CD4-positive, alpha-beta T cell treated with Interleukin-4 for 4 hours (primary cell): ENCODE data around the gene PRKAR1A.
"Not testable (repeated sequence)": the region's sequence is repeated elsewhere in the genome, so short reads cannot be mapped to it uniquely, and the experiment has no call there.

Experiments used
- DNase-seq: peaks from one replicate; pipeline ENCODE4 v3.0.0-alpha.2; 2020

Gene PRKAR1A

DNA sequence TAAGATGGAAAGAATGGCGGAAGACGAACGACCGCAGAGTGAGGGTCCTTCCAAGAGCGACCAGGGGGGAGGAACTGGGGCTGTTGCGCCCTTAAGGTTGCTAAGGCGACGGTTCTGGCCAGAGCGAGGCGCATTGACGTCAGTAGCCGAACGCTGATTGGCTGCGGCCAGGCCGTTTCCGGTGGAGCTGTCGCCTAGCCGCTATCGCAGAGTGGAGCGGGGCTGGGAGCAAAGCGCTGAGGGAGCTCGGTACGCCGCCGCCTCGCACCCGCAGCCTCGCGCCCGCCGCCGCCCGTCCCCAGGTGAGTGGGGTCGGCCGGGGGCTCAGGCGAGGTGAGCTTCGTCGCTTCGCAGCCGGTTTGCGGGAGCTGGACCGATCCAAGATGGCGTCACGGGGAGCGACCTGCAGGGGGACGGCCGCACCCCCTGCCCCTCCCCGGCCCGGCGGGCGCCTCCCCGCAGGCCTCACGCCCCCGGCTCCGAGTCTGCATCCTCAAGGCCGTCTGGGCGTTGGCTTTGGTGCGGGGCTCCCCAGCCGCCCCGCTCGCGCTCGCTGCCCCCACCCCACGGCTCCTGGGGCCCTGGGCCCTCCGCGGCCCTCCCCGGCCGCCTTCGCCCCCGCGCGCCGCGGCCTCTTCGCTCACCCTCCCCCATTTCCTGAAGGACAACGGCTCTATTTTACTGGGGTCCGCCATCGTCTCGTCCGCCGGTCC lies at the start of gene PRKAR1A:
Gene PRKAR1A (plus strand): TSS at position 184 of the 713 bp plus-strand sequence. CDS start 2,970 bp downstream, outside the sequence.
- DNase-seq: peak; percentile 90

DNA sequence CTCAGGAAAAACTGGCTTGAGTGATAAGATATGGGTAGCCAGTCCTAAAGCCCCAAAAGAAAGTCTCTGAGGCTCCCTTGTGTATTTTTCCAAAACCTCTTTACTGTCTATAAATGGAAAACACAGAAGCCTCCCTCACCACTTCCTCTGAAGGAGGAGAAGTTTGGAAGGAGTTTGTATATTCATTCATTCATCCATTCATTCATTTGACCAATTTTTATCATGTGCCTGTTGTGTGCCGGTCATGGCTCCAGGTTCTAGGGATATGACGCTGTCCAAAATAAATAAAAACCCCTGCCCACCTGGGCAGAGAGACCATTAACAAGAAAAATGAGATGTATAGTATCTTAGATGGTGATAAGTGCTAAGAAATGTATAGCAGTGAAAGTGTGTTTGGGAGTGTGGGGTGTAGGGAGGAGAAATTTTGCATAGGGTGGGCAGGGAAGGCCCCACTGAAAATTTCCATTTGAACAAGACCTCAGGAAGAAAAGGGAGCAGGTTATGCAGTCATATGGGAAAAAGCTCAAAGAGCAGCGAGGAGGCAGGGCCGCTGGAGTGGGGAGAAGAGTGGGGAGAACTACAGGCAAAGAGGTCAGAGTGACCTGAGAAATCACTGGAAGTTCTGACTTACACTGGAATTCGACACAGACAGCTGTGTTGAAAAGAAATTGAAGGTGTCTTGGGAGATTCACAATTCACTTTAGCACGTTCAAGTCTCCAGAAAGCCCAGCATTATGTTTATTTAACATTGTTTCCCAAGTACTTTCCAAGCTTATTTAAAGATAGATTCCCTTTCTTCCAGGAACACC lies 48.8 kb upstream of the PRKAR1A start:
- DNase-seq: no peak

DNA sequence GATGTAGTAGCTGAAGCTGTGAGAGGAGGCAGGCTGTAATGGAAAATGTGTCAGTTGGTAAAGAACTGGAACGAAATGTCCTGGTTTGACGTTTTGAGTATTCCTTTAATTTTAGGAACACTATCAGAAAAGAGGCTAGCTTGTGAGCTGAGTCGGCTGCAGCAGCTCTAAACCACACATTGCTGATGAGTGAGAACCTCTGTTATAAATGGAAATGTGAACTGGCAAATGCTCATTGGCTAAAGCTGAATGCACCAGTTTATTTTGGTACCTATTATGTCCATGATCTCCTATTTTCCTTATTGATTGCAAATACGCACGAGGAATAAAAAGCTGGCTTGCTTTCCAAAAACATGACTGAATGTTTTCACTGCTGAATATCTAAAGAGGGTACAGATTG lies 43.9 kb upstream of the PRKAR1A start:
- DNase-seq: no peak

DNA sequence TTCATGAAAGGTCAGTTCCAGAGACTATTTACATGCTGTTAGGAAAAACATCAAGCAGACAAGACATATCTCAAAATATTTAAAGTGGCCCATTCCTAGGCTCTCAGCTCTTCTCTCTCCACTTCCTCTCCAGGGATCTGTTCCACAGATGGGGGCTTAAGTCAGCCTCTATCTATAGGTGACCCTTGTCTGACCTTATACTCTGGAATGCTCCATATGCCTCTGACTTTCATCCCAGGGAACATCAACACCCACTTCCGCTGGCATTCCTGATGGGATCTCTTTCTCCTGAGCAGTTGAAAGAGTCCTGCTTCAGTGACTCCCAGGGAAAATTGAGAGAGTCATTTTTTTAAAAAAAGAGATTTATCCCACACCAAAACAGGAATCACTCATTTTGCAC lies 43.4 kb upstream of the PRKAR1A start:
- DNase-seq: no peak

DNA sequence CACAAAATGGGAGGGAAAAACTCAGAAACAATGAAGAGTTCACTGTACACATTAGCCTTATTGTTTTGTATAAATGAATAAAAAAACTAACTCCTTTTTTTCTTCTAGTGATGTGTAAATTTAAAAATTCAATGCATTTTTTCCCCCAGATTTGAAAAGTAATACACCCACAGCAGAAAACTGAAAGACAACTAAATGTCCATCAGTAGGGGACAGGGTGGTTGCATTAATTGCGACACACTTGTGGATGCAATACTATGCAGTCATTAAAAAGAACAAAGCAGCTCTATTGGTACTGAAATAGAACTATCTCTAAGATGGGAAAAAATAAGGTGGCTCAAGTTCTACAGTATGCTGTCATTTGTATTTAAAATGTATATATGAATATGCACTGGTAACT lies 41.3 kb upstream of the PRKAR1A start:
- DNase-seq: no peak

DNA sequence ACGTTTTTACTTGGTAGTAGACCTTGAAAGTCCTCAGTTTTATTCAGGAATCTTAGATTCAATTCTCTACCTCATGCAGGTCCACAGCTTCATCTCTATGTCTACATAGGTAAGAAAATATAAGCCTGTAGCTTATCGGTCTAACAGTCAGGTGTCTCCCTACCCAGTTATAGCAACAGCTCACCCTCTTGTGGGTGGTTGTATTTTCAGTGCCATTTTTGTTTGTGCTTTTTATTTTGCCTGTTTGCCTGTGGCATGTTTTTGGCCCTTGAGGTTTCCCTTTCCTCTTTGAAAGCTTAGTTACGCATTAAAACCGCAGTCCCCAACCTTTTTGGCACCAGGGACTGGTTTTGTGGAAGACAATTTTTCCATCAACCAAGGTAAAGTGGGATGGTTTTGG lies 31.3 kb upstream of the PRKAR1A start:
- no peak for DNase-seq

DNA sequence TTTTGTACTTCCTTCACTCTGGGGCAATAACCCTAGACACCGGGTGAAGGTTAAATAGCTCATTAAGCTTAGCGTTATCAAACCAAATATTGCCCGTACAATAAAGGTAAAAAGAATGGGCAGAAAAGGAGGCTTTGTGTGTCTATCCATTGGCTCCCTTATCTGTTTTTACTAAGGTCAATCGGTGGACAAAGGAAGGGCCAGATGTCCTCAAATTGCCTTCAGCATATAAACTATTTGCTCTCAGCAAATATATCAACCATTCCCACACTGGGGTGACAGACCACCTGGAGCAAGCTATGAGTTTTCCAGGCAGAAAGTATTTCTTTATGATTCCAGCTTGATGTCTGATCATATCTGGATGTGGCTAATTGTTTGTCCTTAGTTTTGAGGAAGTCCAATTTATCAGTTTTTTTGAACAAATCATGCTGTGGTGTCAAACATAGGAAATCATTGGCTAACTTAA lies 29.6 kb upstream of the PRKAR1A start:
- DNase-seq: no peak

DNA sequence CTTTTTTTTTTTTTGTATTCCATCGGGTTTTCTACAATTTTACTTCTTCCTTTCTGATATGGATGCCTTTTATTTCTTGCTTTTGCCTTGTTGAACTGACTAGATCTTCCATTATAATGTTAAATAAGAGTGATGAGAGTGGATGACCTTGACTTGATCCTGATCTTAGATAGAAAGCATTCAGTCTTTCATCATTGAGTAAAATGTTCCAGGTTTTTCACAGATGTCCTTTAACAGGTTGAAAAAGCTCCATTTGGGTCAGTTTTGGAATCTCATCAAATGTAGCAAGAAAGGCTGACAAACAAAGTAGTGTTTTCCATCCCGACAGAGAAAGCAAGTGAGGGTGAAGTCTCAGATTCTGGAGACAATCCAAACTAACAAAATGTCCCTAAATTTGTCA lies 27.8 kb upstream of the PRKAR1A start:
- DNase-seq: no peak

DNA sequence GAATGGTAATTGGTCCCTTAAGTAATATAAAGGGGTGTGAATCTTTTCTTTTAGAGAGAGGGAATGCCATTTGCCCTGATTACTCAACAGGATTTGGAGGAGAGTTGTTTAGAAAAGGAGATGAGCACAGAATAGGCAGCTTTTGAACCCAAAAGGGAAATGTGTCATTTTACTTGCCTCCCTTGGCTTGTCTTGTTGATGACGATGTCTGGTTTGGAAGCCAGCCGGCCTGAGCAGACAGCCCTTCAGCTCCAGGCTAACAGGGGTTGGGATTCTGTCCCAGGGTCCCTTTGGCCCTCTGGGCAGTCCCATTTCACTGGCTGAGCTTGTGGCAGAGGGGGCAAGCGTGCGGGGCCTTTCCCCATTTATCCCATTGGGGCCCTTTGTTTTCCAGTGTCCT lies 22.3 kb upstream of the PRKAR1A start:
- no peak for DNase-seq

DNA sequence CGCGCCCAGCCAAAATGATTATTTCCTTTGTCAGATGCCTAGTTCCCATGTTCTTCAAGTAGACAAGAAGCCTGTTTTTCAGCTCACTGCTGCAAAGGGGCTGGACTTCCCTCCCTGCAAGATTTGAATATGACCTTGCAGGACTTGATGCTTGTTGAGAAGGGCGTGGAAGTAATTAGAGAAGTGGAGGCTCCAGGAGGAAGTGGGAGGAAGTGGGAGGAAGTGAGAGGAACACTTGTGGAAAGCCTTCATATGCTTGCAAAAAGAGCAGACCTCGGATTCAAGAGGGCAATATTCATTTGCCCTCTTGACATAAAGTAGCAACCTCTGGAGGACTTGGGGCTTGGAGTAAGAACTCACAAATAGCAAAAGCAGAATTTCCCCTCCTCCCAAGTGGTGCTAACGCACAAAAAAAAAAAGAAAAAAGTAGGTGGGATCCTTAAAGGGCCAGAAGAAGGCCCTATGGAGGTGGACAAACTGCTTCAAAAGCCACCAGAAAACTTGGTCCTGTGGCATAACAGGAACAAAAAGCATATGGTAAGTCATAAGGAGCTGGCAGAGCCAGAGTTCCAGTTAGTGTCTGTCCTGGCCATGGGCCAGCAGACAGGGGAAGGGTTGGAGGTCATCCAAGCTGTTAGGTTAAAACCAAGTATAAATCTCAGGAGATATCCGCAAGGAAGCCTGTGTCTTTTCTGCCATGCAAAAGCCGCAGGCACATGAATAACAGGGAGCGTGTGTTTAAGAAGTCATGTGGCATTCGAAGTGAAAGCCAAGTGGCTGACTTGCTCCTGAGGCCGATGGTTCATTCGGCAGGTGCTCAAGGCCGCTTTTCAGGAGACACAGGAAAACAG lies 20.6 kb upstream of the PRKAR1A start:
- peak; percentile 25 for DNase-seq

DNA sequence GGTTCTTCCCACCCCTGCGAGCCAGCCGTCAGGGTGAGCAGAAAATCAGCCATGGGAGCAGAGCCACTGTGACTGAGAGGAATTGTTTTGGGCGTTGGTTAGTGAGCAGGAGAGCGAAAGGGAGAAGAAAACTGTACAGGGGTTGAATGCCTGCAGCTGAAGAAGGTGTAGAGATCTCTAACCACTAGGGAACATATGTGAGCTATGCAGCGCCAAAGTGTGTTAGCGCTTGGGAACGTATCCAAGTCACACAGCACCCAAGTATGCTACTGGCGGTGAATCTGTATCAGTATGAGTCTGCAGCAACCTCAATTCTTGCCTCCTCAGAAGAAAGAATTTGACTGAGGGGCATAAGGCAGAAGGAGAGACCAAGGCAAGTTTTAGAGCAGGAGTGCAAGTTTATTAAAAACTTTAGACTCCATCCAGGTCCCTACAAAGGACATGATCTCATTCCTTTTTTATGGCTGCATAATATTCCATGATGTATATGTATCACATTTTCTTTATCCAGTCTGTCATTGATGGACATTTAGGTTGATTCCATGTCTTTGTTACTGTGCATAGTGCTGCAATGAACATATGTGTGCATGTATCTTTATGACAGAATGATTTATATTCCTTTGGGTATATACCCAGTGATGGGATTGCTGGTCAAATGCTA lies 19.7 kb upstream of the PRKAR1A start:
- not testable (repeated sequence) for DNase-seq

DNA sequence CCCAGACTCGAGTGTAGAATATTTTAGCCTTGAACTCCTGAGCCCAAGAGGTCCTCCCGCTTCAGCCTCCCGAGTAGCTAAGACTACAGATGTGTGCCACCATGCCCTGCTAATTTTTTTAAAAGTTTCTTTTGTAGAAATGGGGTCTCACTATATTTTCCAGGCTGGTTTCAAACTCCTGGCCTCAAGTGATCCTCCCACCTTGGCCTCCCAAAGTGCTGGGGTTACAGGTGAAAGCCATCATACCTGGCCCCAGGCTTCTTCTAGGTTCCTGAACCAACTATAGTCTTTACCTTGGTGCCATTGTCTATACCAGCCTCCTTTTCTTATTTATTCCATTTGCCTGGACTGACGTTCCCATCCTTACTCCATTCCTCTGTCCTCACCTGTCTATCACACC lies 17.1 kb upstream of the PRKAR1A start:
- DNase-seq: no peak

DNA sequence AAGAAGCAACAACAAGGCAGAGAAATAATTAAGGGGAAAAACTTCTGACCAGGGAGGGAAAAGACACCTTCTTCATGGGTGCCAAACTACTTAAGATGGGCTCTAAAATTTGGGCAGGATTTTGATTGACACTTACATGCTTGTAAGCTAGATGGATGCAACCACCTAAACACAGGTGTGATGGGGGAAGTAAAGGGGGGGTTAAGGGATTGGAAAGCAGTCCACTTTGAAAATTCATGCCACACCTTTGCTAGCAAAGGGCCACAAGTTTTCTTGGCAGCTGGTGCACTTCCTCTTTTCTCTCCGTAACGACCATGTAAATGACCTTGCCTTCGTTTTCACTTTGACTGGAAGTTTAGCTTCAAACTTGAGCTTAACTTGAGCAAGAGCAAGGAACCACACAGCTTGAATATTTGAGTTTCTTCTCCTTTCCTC lies 14.3 kb upstream of the PRKAR1A start:
- DNase-seq: no peak

DNA sequence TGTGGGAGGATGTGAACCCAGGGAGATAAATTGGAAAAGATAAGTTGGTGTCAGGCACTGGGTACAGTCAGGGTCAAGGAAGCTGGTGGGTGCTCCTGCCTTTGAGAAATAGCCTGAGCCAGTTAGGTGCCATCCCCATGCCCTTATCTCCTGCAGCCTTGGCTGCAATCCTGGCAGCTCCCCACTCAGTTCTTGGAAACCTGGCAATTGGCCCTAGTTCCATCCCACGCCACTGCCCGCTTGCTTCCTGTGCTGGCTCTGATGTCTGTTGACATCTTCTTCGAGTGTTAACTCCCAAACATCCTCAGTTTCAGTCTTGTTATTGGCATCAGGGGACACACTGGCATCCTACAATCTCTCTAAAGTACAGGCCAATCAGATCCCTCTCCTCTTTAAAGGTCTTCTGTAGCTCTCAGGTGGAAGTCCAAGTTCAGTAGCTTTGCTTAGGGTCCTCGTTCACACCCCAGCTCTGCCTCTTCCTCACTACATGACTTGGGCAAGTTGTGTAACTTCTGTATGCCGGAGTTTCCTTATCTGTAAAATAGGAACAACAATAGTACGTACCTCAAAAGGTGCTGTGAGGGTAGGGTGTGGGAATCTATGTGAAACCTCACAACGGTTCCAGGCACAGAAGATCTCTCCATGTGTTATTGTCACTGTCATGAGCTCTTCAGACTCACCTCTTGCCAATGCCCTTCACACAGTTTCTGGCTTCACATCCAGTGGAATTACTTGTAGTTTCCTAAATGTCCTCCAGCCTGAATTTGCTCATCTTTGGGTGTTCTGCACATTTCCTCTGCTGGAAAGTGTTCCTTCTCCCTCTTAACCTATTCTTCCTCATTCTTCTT lies 13.5 kb upstream of the PRKAR1A start:
- DNase-seq: no peak

DNA sequence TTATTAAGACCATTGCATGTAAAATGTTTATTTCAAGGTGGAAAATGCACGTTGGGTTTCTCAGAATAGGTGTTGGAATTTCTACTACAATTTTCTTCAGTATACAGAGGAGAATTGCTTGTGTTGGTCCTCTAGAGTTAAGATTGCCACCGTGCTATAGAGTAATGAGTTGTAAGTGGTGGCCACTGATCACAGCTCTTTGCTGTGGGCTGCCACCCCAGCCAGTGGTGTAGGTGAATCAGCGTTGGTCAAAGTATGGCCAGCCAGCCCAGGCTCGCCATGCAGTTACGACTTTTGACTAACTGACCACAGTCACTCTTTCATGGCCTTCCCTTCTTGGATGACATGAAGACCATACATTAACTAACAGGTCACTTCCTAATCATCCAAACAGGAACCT lies 12.6 kb upstream of the PRKAR1A start:
- no peak for DNase-seq

DNA sequence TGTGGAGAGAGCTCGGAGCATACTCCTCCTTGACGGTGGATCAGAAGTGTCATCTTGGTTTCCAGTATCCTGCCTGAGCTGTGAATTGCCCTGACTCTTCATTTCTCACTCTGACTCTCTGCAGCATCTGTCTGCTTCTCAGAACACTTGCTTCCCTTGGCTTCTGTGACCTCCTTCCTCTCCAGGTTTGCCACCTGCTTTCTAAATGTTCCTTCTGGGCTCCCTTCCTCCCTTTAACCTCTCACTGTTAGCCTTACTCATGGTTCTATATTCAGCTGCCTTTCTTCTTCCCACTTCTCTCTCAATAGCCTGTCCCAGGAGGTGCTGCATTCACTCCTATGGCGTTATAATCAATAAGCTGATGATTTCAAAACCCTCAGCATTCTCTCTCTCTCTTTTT lies 11.2 kb upstream of the PRKAR1A start:
- DNase-seq: no peak

DNA sequence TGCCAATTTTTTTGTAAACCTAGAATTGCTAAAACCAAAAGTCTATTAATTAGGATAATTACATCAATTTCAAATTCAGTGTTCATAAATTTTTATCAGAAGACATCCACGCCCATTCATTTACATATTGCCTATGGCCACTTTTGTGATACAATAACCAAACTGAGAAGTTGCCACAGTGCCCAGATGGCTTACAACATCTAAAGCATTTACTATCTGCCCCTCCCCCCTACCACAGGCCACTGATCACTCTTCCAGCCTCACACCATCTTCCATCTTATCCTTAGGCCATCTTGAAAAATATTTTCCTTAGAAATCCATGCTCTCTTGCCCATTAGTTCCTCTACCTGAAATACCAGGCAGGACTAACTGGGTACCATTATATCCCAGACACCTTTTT lies 6.3 kb upstream of the PRKAR1A start:
- no peak for DNase-seq

DNA sequence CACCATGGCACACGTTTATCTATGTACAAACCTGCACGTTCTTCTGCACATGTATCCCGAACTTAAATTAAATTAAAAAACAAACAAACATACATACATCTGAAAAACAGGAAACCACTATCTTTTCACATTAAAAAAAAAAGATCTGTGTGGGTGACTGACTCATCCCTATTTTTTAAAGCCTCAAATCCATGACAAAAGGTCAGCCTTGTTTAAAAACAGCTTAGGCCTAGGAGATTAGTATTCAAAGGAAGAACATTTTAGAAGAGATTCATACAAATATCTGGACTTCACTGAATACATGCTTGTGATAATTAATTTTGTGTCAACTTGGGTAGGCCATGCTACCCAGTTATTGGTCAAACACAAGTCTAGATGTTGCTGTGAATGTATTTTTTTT lies 4.7 kb upstream of the PRKAR1A start:
- no peak for DNase-seq

DNA sequence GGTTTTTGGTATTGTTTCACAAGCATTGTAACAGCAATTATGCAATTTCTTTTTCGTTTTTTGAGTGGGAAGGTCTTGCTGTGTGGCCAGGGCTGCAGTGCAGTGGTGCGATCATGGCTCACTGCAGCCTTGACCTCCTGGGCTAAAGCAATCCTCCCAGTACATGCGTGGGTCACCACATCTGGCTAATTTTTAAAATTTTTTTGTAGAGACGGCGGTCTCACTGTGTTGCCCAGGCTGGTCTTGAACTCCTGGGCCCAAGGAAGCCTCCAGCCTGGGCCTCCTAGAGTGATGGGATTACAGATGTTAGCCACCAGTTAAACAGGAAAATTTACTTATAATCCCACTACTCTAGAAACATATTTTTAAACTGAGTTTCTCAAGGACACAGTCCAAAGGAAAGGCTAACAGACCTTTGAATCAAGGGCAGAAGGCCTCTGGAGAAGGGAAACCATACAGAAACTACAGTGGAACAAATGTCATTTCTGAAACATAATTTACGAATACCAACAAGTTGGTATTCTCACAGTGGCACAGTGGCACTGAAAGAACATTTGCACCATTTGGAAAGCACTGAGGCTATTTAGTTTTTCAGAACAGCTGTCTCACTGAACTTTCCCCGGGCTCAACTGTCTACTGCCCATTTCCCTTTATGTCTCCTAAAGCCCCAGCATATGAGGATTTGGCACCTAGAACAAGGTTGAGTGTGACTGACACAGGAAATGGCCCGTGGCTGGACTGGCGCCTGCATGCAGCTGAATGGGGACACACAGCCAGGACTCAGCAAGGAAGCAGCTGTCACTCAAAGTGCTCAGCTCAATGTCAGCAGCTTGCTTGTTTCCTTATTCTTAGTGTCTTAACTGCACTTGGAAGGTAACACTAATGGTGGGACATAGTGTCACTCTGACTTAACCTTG lies 2.8 kb upstream of the PRKAR1A start:
- DNase-seq: no peak

DNA sequence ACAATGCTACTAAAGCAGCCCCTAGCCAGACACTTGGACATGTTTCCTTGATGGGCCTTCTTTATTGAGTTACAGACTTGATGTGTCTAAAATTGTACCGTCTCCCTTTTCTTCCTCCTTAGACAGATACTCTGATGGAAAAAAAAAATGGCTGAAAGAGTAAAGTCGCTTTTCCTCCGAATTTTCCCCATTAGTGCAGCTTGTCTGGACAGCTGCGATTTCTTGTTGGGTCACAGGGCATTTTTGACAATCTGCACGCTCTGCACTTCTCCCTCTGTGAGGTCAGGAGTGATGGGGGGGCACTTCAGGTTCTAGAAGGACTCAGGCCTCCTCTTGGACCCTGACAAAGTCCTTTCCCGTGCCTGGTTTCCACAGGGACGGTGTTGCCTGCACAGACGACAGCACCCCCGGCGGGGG lies 968 bp upstream of the PRKAR1A start:
- no peak for DNase-seq
